Ovary (tissue), 10 donors: ENCODE results near the gene MUC12. TPM values are rescaled to one million over a fixed set of nuclear protein-coding genes. Genes with fewer than 3 reads are reported as not detected.
"Not testable (repeated sequence)": the region's sequence is repeated elsewhere in the genome, so short reads cannot be mapped to it uniquely, and the experiment has no call there.

ENCODE experiments used
- DNase-seq, 5 donors: peaks; one replicate each; pipeline ENCODE4 v3.0.0-alpha.2; 2019 to 2020
- H3K27ac ChIP-seq, 2 donors: fragments of 200-600 bp; one replicate each; pipeline versions ENCODE4 v1.5.1 to v1.8.0; 2019 to 2022
- H3K27me3 ChIP-seq: fragments of 200-600 bp; one replicate; pipeline ENCODE4 v1.8.0; 2022
- H3K36me3 ChIP-seq: fragments of 200-600 bp; sonication (generic); one replicate; pipeline ENCODE4 v1.5.1; 2019
- H3K4me1 ChIP-seq: one replicate; pipeline ENCODE4 v1.8.1; 2013; ENCODE audit warnings: mild to moderate bottlenecking, moderate library complexity; ENCODE audit not compliant: insufficient read depth
- H3K4me3 ChIP-seq: fragments of 200-600 bp; sonication (generic); one replicate; pipeline ENCODE4 v1.5.1; 2017
- H3K9me3 ChIP-seq, 2 donors: fragments of 200-600 bp in 1 of 2; sonication (generic) in 1 of 2; one replicate each; pipeline versions ENCODE4 v1.5.1 to v1.8.1; 2013 to 2019; ENCODE audit warnings: mild to moderate bottlenecking in 1 of 2, moderate library complexity in 1 of 2
- CTCF ChIP-seq, 3 donors: fragments of 450-650 bp in 2 of 3; fragments of 200-600 bp in 1 of 3; IDR thresholded peaks; one replicate each; pipeline versions ENCODE4 v1.5.1 to v1.8.0; 2016 to 2022; ENCODE audit warnings: antibody characterized with exemption in 3 of 3, mild to moderate bottlenecking in 1 of 3
- EP300 ChIP-seq: sonication (generic); formaldehyde crosslinking; IDR thresholded peaks from one replicate; pipeline ENCODE4 v1.6.1; 2017; ENCODE audit warnings: antibody characterized with exemption
- POLR2A ChIP-seq: fragments of 450-650 bp; IDR thresholded peaks from one replicate; pipeline ENCODE4 v1.6.1; 2017; ENCODE audit warnings: antibody characterized with exemption, mild to moderate bottlenecking, moderate library complexity
- WGBS, 3 donors: extraction: QIAGEN DNeasy Blood & Tissue Kit in 1 of 3; methylation state at CpG; one replicate each; pipeline versions ENCODE4 v1.1.5 to v1.1.7; 2013 to 2017; 5-methylcytosine and 5-hydroxymethylcytosine counted together
- intact Hi-C, 4 donors: fragments of 100-400 bp; cut with DNase I; formaldehyde crosslinking; loops; one replicate each; pipeline versions ENCODE4 v1.11.0 to v1.15.1; 2022 to 2023
- long read RNA-seq, 3 donors: library from polyadenylated mRNA in 2 of 3; unstranded in 2 of 3; transcript quantifications; one replicate each; pipeline ENCODE4 v2.0.0 and lab custom pipeline, GENCODE V29; 2021 to 2026
- polyA plus RNA-seq, 2 donors: library from polyadenylated mRNA; stranded (reverse); fragments of 200-250 nt in 1 of 2; fragments of 350-450 nt in 1 of 2; fragmentation: Illumina TruSeq in 1 of 2; extraction: RNeasy Lipid Tissue Mini Kit (QIAGEN cat#74804) in 1 of 2; gene quantifications; one replicate each; pipeline ENCODE4 v1.2.3, GENCODE V29; 2013 to 2014
- total RNA-seq, 7 donors: library from RNA; depleted of rRNA in 2 of 7; stranded (reverse); fragments of >200 nt in 2 of 7; fragmentation: NEBNext Ultra II Directional in 3 of 7; extraction: Animal tissue kit (Norgen Biotek cat#: 25700) in 3 of 7; gene quantifications; one replicate each; pipeline versions ENCODE4 v1.1.0 to v1.2.4, GENCODE V29; 2016 to 2023
- donor health status: DM: no; HTN: no; CAD: no; lungs with moderate emphysema.
- donor health status: DM: no; HTN: no; CAD: no.
- donor health status: Bipolar disorder and iron deficiency.
- donor health status: DM: yes; HTN: yes; CAD: no.
- donor health status: DM: no; HTN: no; CAD: no.
- donor health status: DM: yes; HTN: yes; CAD: no.

Gene MUC12
- 1 to 10 TPM in 1 of 7 donors, under 1 TPM in 4, not detected in 2; 0.24 to 2.2 (median 0.62) TPM for total RNA-seq
- polyA plus RNA-seq: 1 to 10 TPM in 1 of 2 donors, under 1 TPM in 1; 0.22 to 1.9 TPM
- long read RNA-seq, donor 1: 0 reads
- long read RNA-seq, donor 2, partial matches to known transcripts: 0 of 4 reads
- long read RNA-seq, donor 2, other reads (novel, unspliced or antisense): 0 of 4 reads
- long read RNA-seq, donor 3: 0 reads

GRCh38 chr7:100969066-100969615 lies at the start of gene MUC12:
TSS of gene MUC12 (plus strand) at chr7:100969565. CDS start at chr7:100969623, 58 bp downstream.
- Histone ChIP-seq H3K27me3 (peaks cover 3% of the 10 kb centered on the region), H3K4me1 (peaks cover 8% of the 10 kb centered on the region), H3K4me3 (peak within 1 kb of the TSS; percentile 2), H3K9me3 (no peaks in the 10 kb centered on the region), H3K36me3 (no peaks in the 10 kb centered on the region), H3K27ac (no peak within 1 kb of the TSS)
- TF ChIP-seq EP300 (no peak), CTCF (IDR thresholded peaks at IDR 0.05) (no peak), POLR2A (no peak)
- DNase-seq: no peak
- 40 to 48% (median 48%) methylated on average over 12 of the region's 12 CpGs for WGBS, 3 donors
- intact Hi-C loops: loop anchor here in 1 of 4 donors (5.0 kb wide), 1 partner anchor 88 kb away; no protein-coding TSS in a partner anchor

- H3K27me3 ChIP-seq, DNase-seq, H3K4me3 ChIP-seq, H3K9me3 ChIP-seq, H3K27ac ChIP-seq, H3K4me1 ChIP-seq, intact Hi-C loops, H3K36me3 ChIP-seq: not testable (repeated sequence)
- WGBS, 3 donors: 70 to 74% (median 71%) methylated on average over 9 of the region's 9 CpGs
These were observed 49.5 kb upstream of the MUC12 start for GRCh38 chr7:100919779-100920437.

GRCh38 chr7:100921039-100921438 lies 48.3 kb upstream of the MUC12 start:
- no peaks in the 10 kb centered on the region for H3K9me3 ChIP-seq
- no peak overlapping the region for H3K4me3 ChIP-seq
- intact Hi-C loops: no loop called here
- H3K36me3 ChIP-seq: no peaks in the 10 kb centered on the region
- H3K4me1 ChIP-seq: no peaks in the 10 kb centered on the region
- no peak for DNase-seq
- no peak overlapping the region for H3K27ac ChIP-seq
- no peaks in the 10 kb centered on the region for H3K27me3 ChIP-seq
- TF ChIP-seq POLR2A: no peak
- no peak for TF ChIP-seq EP300
- TF ChIP-seq CTCF (IDR thresholded peaks at IDR 0.05): no peak

GRCh38 chr7:100923616-100924015 lies 45.7 kb upstream of the MUC12 start:
- H3K27ac ChIP-seq, intact Hi-C loops, DNase-seq, H3K4me3 ChIP-seq, H3K36me3 ChIP-seq, H3K9me3 ChIP-seq, H3K4me1 ChIP-seq, H3K27me3 ChIP-seq: not testable (repeated sequence)
- 47 to 54% (median 54%) methylated on average over 4 of the region's 4 CpGs for WGBS, 3 donors

- intact Hi-C loops: no loop called here
- H3K27ac ChIP-seq: no peak overlapping the region
- no peaks in the 10 kb centered on the region for H3K4me1 ChIP-seq
- H3K27me3 ChIP-seq: no peaks in the 10 kb centered on the region
- WGBS, 3 donors: 81 to 94% (median 92%) methylated on average over 1 of the region's 1 CpG
- no peaks in the 10 kb centered on the region for H3K9me3 ChIP-seq
- H3K4me3 ChIP-seq: no peak overlapping the region
- DNase-seq: no peak
- H3K36me3 ChIP-seq: no peaks in the 10 kb centered on the region
- TF ChIP-seq POLR2A (no peak), CTCF (IDR thresholded peaks at IDR 0.05) (no peak), EP300 (no peak)
These were observed 39.6 kb upstream of the MUC12 start for GRCh38 chr7:100929808-100930174.
